Stimulated activated effector memory CD8-positive, alpha-beta T cell treated with anti-CD3 and anti-CD28 coated beads, Interleukin-12 subunit alpha, Interleukin-12 subunit beta, amount 100 ng/mL, for 72 hours (primary cell): ENCODE data around the gene DFFB.

Experiments used
- ATAC-seq: fragments of 150-1000 bp; cut with Tn5 transposase; 2 replicates; pipeline ENCODE4 v1.10.0; 2021
- DNase-seq, 2 donors: peaks; one replicate each; pipeline ENCODE4 v3.0.0; 2021 to 2022; ENCODE audit warnings: low spot score in 2 of 2
- H3K27ac Mint-ChIP-seq: one replicate; pipeline ENCODE4 v1.8.0; 2022; ENCODE audit warnings: mild to moderate bottlenecking, mixed read lengths
- H3K36me3 Mint-ChIP-seq: one replicate; pipeline ENCODE4 v1.8.0; 2022; ENCODE audit warnings: mild to moderate bottlenecking, mixed read lengths
- H3K4me1 Mint-ChIP-seq: one replicate; pipeline ENCODE4 v1.8.0; 2022; ENCODE audit warnings: mixed read lengths
- H3K4me3 Mint-ChIP-seq: one replicate; pipeline ENCODE4 v1.8.0; 2022; ENCODE audit warnings: mild to moderate bottlenecking, mixed read lengths
- H3K9me3 Mint-ChIP-seq: one replicate; pipeline ENCODE4 v1.8.0; 2022; ENCODE audit warnings: mixed read lengths

Gene DFFB

DNA sequence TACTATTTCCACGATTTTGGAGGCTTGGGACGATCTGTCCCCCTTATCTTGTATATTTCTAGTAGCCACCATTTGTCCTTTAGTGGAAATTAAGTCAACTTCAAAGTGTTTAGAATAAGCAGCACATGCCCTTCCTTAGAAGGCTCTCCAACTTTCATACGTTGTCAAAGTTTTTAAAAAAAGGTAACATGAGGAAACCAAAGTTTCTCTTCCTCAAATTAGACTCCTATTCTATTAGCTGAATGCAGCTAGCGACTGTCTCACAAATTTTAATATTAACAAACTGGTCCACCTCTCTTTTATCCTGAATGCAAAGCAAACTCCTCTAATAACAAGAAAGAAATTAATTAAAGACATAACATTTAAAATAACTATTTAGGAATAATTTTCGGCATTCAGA lies 35.9 kb downstream of the DFFB start:
- Mint-ChIP-seq H3K27ac (no peak overlapping the region), H3K9me3 (peaks cover 3% of the 10 kb centered on the region), H3K4me3 (no peak overlapping the region), H3K4me1 (peaks cover 36% of the 10 kb centered on the region), H3K36me3 (peaks cover 55% of the 10 kb centered on the region)
- DNase-seq (no peak), ATAC-seq (no peak)

- Mint-ChIP-seq H3K27ac (peak overlapping the region; percentile 10), H3K36me3 (peaks cover 39% of the 10 kb centered on the region), H3K4me3 (no peak overlapping the region), H3K4me1 (peaks cover 47% of the 10 kb centered on the region), H3K9me3 (peaks cover 3% of the 10 kb centered on the region)
- DNase-seq (no peak), ATAC-seq (no peak)
Observed at GRCh38 chr1:3894626-3895278, 37.5 kb downstream of the DFFB start.

- H3K27ac Mint-ChIP-seq: peak overlapping the region; percentile 10
- peaks cover 36% of the 10 kb centered on the region for H3K36me3 Mint-ChIP-seq
- H3K4me1 Mint-ChIP-seq: peaks cover 42% of the 10 kb centered on the region
- no peak overlapping the region for H3K4me3 Mint-ChIP-seq
- ATAC-seq (no peak), DNase-seq (no peak)
- H3K9me3 Mint-ChIP-seq: peaks cover 3% of the 10 kb centered on the region
Observed at GRCh38 chr1:3895279-3895950, 38.1 kb downstream of the DFFB start.

DNA sequence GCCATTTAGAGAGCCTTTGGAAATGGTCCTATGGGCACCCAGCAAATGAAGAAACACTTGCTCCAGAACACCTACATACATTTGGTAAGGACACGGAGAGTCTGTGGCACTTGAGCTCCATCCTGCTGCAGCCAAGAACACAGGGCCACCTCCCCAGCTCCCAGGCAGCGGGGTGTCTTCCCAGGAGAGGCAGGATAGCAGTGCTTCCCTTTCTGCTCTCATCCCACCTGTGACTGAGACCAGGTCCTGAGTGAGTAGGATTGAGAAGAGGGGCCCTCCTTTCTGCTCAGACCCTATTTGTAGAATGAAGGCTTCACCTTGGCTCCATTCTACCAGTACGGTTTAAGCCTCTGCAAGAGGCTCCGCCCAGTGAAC lies 38.7 kb downstream of the DFFB start:
- peaks cover 3% of the 10 kb centered on the region for H3K9me3 Mint-ChIP-seq
- peak overlapping the region; percentile 10 for H3K27ac Mint-ChIP-seq
- no peak for DNase-seq
- ATAC-seq: no peak
- H3K36me3 Mint-ChIP-seq: peaks cover 34% of the 10 kb centered on the region
- peaks cover 36% of the 10 kb centered on the region for H3K4me1 Mint-ChIP-seq
- no peak overlapping the region for H3K4me3 Mint-ChIP-seq

DNA sequence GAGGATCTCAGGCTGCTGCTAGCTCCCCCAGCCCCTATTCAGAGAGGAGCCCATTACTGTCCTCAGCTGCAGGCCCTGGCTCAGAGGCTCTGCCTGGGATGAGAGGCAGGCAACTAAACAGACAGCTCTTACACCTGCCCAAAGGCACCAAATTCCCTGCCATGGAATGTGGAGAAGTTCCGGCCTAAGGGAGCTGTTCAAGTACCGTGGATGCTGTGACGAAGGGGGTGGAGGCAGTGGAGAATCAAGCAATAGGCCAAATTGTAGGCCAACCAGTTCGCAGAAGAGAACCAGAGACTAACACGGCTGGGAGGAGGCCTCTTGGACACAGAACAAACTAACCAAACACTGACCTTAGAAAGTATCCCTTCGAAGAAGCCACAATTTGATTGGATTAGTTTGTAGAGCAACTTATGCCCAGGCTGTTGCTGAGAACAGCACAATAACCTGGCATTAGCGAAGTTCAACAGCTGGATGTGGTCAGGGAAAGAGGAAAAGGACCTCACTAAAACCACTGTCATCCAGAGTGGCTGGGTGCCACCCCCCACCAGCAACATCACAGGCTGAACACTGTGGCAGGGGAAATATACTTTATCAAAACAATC lies 39.2 kb downstream of the DFFB start:
- H3K9me3 Mint-ChIP-seq: peaks cover 3% of the 10 kb centered on the region
- ATAC-seq (no peak), DNase-seq (no peak)
- no peak overlapping the region for H3K4me3 Mint-ChIP-seq
- H3K27ac Mint-ChIP-seq: peak overlapping the region; percentile 10
- H3K4me1 Mint-ChIP-seq: peaks cover 35% of the 10 kb centered on the region
- H3K36me3 Mint-ChIP-seq: peaks cover 32% of the 10 kb centered on the region

- no peak overlapping the region for H3K27ac Mint-ChIP-seq
- peak overlapping the region; percentile 95 for H3K4me3 Mint-ChIP-seq
- H3K36me3 Mint-ChIP-seq: peaks cover 25% of the 10 kb centered on the region
- no peak for ATAC-seq
- H3K4me1 Mint-ChIP-seq: peaks cover 40% of the 10 kb centered on the region
- DNase-seq: no peak
- peaks cover 3% of the 10 kb centered on the region for H3K9me3 Mint-ChIP-seq
Observed at GRCh38 chr1:3898475-3898735, 41.1 kb downstream of the DFFB start.

DNA sequence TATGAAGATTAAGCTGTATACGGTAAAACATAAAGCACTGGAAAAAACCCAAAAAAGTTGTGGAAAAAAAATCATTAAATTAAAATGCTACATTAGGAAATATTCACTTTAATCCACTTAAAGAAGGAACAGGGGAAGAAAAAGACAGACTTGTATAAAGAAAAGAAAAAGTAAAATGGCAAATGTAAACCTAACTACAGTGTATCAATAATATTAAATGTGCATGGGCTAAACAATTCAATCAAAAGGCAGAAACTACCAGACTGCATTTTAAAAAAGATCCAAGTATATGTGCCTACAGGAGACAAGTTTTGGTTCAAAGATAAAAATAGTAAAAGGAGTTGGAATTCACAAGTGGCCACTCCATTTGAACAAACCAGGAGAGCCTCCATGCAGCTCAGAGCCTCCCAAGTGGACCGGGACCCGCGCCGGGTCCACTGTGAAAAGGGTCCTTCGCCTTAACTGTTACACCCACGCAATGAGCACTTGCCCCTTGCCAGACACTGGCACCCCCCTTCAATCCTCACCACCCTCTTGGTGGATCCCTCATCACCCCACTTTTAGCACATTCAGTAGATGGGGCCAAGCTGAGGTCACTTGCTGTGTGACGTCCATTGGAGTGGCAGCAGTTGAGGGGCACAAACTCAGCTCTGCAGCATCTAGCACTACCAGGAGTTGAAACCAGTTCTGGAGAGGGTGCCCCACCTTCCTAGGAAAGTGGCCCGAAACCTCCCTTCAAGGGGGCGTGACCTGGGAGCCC lies 41.9 kb downstream of the DFFB start:
- no peak for ATAC-seq
- DNase-seq: no peak
- Mint-ChIP-seq H3K36me3 (peaks cover 20% of the 10 kb centered on the region), H3K4me1 (peaks cover 45% of the 10 kb centered on the region), H3K27ac (peak overlapping the region; percentile 87), H3K4me3 (peak overlapping the region; percentile 95), H3K9me3 (peaks cover 3% of the 10 kb centered on the region)

GRCh38 chr1:3899754-3900149 lies 42.5 kb downstream of the DFFB start:
- ATAC-seq (no peak), DNase-seq (peak; percentile 19 to 77)
- H3K4me3 Mint-ChIP-seq: peak overlapping the region; percentile 95
- H3K36me3 Mint-ChIP-seq: peaks cover 19% of the 10 kb centered on the region
- H3K9me3 Mint-ChIP-seq: peaks cover 3% of the 10 kb centered on the region
- peaks cover 45% of the 10 kb centered on the region for H3K4me1 Mint-ChIP-seq
- peak overlapping the region; percentile 99 for H3K27ac Mint-ChIP-seq

GRCh38 chr1:3900150-3900968 lies 43.1 kb downstream of the DFFB start, which contains the start of gene C1orf174:
Gene C1orf174, minus strand, starts transcription at chr1:3900272. Its CDS starts 86 bp downstream, at chr1:3900186.
- Mint-ChIP-seq H3K9me3 (peaks cover 3% of the 10 kb centered on the region), H3K27ac (peak within 1 kb of the TSS; percentile 99), H3K4me3 (peak within 1 kb of the TSS; percentile 95), H3K4me1 (peaks cover 45% of the 10 kb centered on the region), H3K36me3 (peaks cover 13% of the 10 kb centered on the region)
- ATAC-seq (peak; percentile 83), DNase-seq (peak; percentile 74 to 94)

GRCh38 chr1:3900969-3901529 lies 43.8 kb downstream of the DFFB start:
- Mint-ChIP-seq H3K4me3 (peak overlapping the region; percentile 95), H3K9me3 (peaks cover 3% of the 10 kb centered on the region), H3K36me3 (peaks cover 6% of the 10 kb centered on the region), H3K4me1 (peaks cover 42% of the 10 kb centered on the region), H3K27ac (peak overlapping the region; percentile 99)
- ATAC-seq (peak; percentile 74), DNase-seq (peak; percentile 93 to 98)

GRCh38 chr1:3902111-3902511 lies 44.8 kb downstream of the DFFB start:
- no peak for ATAC-seq
- Mint-ChIP-seq H3K4me1 (peaks cover 37% of the 10 kb centered on the region), H3K36me3 (peaks cover 6% of the 10 kb centered on the region), H3K4me3 (peak overlapping the region; percentile 95), H3K9me3 (peaks cover 3% of the 10 kb centered on the region), H3K27ac (no peak overlapping the region)
- no peak for DNase-seq

DNA sequence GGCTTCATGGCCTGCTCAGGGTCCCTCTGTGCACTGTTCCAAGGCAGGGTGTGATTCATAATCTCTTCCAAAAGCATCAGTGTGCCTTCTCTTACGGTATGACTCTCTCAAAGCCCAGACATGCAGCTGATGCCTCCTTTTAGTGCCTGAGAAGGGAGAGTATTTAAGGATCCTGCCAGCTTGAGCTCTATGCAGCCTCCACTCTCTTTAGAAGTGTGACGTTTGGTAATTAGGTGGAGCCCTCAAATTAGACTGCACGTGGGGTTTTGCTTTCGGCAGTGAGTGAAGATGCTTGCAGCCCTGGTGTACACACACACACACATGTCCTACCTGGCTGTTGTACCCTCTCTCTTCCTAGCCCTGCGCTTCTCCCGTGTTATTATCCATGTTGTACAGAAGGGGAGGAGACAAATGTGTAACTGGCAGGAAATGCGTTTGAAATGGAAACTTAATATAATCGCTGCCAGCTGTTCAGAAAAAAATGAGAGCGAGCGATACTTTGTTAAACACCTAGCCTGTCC lies 45.4 kb downstream of the DFFB start:
- Mint-ChIP-seq H3K4me1 (peaks cover 36% of the 10 kb centered on the region), H3K4me3 (peak overlapping the region; percentile 18), H3K36me3 (peaks cover 6% of the 10 kb centered on the region), H3K9me3 (no peaks in the 10 kb centered on the region), H3K27ac (peak overlapping the region; percentile 88)
- no peak for DNase-seq
- ATAC-seq: no peak

DNA sequence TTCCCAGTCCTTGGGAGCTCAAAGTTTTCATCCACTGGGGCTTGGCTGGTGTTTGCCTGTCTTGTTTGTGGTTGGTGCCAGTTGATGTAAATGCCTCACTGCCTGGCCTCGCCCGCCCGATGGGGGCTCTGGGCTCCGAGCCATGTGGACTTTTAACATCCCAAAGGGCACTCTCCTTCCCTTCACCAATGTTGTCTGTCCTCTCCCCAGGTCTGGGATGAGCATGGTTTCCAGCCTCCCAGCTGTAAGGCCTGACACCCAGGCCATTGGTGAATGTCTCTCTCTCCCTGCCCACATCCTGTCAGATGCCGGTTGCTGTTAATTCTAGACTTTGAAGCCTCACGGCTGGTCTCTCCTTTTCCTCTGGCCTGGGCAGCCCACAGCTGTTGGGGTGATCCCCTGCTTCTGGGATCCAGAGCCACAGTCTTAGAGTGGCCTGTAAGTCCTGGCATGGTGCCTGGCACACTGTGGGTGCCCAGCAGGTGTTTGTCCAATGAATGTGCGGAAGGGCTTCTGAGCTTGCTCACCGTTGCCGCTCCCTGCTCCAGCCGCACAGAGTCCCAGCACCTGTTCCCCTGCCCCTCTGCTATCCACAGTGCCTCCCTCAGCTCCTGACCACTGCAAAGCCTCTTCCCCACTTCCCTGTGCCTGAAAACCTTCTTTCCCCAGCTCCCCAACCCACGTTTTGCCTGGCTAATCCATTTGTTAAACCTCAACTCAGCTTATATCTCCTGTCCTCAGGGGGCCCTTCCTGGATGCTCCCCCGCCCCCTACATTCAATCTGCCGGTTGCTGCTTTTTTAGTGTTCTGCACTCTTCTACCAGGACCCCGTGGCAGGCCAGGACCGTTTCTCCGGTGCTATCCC lies 46.1 kb downstream of the DFFB start:
- H3K9me3 Mint-ChIP-seq: no peaks in the 10 kb centered on the region
- H3K36me3 Mint-ChIP-seq: peaks cover 6% of the 10 kb centered on the region
- peaks cover 34% of the 10 kb centered on the region for H3K4me1 Mint-ChIP-seq
- peak overlapping the region; percentile 88 for H3K27ac Mint-ChIP-seq
- ATAC-seq (no peak), DNase-seq (no peak)
- peak overlapping the region; percentile 18 for H3K4me3 Mint-ChIP-seq
